Measurements from ENCODE around the gene C2orf72. TPM values are rescaled to one million over a fixed set of nuclear protein-coding genes. Genes with fewer than 3 reads are reported as not detected.

C2orf72 gene
- polyA plus RNA-seq, 3 donors = not detected

GRCh38 chr2:231058761-231059550 is 21.6 kb downstream of the C2orf72 start:
- Mint-ChIP-seq H3K27me3 (ENCODE audit: low read depth in 3 of 3) (peaks cover 0 to 5% (median 4%) of the 10 kb centered on the region in 3 donors), H3K9me3 (peaks cover 0 to 2% (median 0%) of the 10 kb centered on the region in 7 donors), H3K27ac (peak overlapping the region in 2 of 7 donors; percentile 12 to 18), H3K36me3 (peaks cover 22 to 27% of the 10 kb centered on the region in 2 donors), H3K4me3 (no peak overlapping the region), H3K4me1 (peaks cover 37% of the 10 kb centered on the region)
- no peak for DNase-seq
- Histone ChIP-seq H3K36me3 (replicated peaks in 1 of 2; ENCODE audit: control insufficient read depth in 1 of 2, insufficient read depth in 2 of 2, low read length in 2 of 2) (peaks cover 21 to 31% of the 10 kb centered on the region in 2 donors), H3K79me2 (ENCODE audit: insufficient read depth, low read length) (peaks cover 58% of the 10 kb centered on the region), H4K20me1 (ENCODE audit: insufficient read depth, low read length) (peaks cover 41% of the 10 kb centered on the region), H2AFZ (ENCODE audit: insufficient read depth, low read depth, low read length, poor library complexity, severe bottlenecking) (no peak overlapping the region), H3K9me3 (replicated peaks in 1 of 2; ENCODE audit: control insufficient read depth in 1 of 2, insufficient read depth in 1 of 2, low read length in 2 of 2) (no peaks in the 10 kb centered on the region), H3K9ac (ENCODE audit: insufficient read depth, low read length, poor library complexity, severe bottlenecking) (no peak overlapping the region), H3K4me1 (ENCODE audit: control insufficient read depth in 1 of 2, insufficient read depth in 2 of 2, low read length in 2 of 2) (peaks cover 27 to 35% of the 10 kb centered on the region in 2 donors), H3K27ac (ENCODE audit: low read depth in 1 of 2, low read length in 2 of 2) (no peak overlapping the region), H3K27me3 (ENCODE audit: control insufficient read depth in 2 of 2, insufficient read depth in 2 of 2, low read length in 2 of 2) (no peaks in the 10 kb centered on the region), H3K4me3 (replicated peaks in 1 of 3; ENCODE audit: low read depth in 2 of 3, low read length in 3 of 3) (no peak overlapping the region), H3K4me2 (replicated peaks; ENCODE audit: extremely low read depth, low read length, poor library complexity, severe bottlenecking) (no peak overlapping the region)
- 97% methylated on average over 2 of the region's 4 CpGs for WGBS (ENCODE audit: insufficient coverage)
- no peak for TF ChIP-seq CTCF (IDR thresholded peaks at IDR 0.05)
- intact Hi-C loops (cut with micrococcal nuclease) = no loop called here

GRCh38 chr2:231059756-231060155 is 22.4 kb downstream of the C2orf72 start:
- Histone ChIP-seq H3K79me2 (ENCODE audit: insufficient read depth, low read length) (peaks cover 65% of the 10 kb centered on the region), H3K27ac (ENCODE audit: low read depth in 1 of 2, low read length in 2 of 2) (peak overlapping the region in 1 of 2 donors; percentile 30), H3K9me3 (replicated peaks in 1 of 2; ENCODE audit: control insufficient read depth in 1 of 2, insufficient read depth in 1 of 2, low read length in 2 of 2) (no peaks in the 10 kb centered on the region), H3K4me2 (replicated peaks; ENCODE audit: extremely low read depth, low read length, poor library complexity, severe bottlenecking) (no peak overlapping the region), H3K27me3 (ENCODE audit: control insufficient read depth in 2 of 2, insufficient read depth in 2 of 2, low read length in 2 of 2) (no peaks in the 10 kb centered on the region), H3K4me1 (ENCODE audit: control insufficient read depth in 1 of 2, insufficient read depth in 2 of 2, low read length in 2 of 2) (peaks cover 26 to 35% of the 10 kb centered on the region in 2 donors), H3K36me3 (replicated peaks in 1 of 2; ENCODE audit: control insufficient read depth in 1 of 2, insufficient read depth in 2 of 2, low read length in 2 of 2) (peaks cover 29 to 39% of the 10 kb centered on the region in 2 donors), H3K4me3 (replicated peaks in 1 of 3; ENCODE audit: low read depth in 2 of 3, low read length in 3 of 3) (no peak overlapping the region), H3K9ac (ENCODE audit: insufficient read depth, low read length, poor library complexity, severe bottlenecking) (no peak overlapping the region), H4K20me1 (ENCODE audit: insufficient read depth, low read length) (peaks cover 41% of the 10 kb centered on the region), H2AFZ (ENCODE audit: insufficient read depth, low read depth, low read length, poor library complexity, severe bottlenecking) (no peak overlapping the region)
- Mint-ChIP-seq H3K4me1 (peaks cover 37% of the 10 kb centered on the region), H3K9me3 (peaks cover 0 to 2% (median 0%) of the 10 kb centered on the region in 7 donors), H3K27ac (no peak overlapping the region), H3K4me3 (no peak overlapping the region), H3K36me3 (peaks cover 30 to 35% of the 10 kb centered on the region in 2 donors), H3K27me3 (ENCODE audit: low read depth in 3 of 3) (no peaks in the 10 kb centered on the region)
- DNase-seq = no peak
- TF ChIP-seq CTCF (IDR thresholded peaks at IDR 0.05) = no peak
- intact Hi-C loops (cut with micrococcal nuclease) = no loop called here
- WGBS (ENCODE audit: insufficient coverage) = no CpG with 5 or more reads among the region's 2 CpGs
